ENCODE measurements around the gene CD7.

The CD7 gene

GRCh38 chr17:82287868-82288801 is 29.3 kb downstream of the CD7 start (continued):
- TF ChIP-seq, protein P1, sequence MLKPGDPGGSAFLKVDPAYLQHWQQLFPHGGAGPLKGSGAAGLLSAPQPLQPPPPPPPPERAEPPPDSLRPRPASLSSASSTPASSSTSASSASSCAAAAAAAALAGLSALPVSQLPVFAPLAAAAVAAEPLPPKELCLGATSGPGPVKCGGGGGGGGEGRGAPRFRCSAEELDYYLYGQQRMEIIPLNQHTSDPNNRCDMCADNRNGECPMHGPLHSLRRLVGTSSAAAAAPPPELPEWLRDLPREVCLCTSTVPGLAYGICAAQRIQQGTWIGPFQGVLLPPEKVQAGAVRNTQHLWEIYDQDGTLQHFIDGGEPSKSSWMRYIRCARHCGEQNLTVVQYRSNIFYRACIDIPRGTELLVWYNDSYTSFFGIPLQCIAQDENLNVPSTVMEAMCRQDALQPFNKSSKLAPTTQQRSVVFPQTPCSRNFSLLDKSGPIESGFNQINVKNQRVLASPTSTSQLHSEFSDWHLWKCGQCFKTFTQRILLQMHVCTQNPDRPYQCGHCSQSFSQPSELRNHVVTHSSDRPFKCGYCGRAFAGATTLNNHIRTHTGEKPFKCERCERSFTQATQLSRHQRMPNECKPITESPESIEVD (tag by site-specific recombination; IDR thresholded peaks at IDR 0.05): no peak
- TF ChIP-seq MYNN (tag by site-specific recombination; IDR thresholded peaks at IDR 0.05; ENCODE audit: borderline replicate concordance) (no peak), ZNF580 (tag by site-specific recombination; IDR thresholded peaks at IDR 0.05) (no peak), ZNF311 (tag by site-specific recombination; IDR thresholded peaks at IDR 0.05; ENCODE audit: borderline replicate concordance) (no peak), SCRT1 (tag by site-specific recombination; IDR thresholded peaks at IDR 0.05; ENCODE audit: borderline replicate concordance) (peak; percentile 14; the same call in 1 of the 2 replicates), ZNF600 (tag by site-specific recombination; IDR thresholded peaks at IDR 0.05) (0 out of 2 replicates have a peak, but pooled peaks have one; percentile 16), ZNF658 (tag by site-specific recombination; IDR thresholded peaks at IDR 0.05) (no peak), KLF7 (tag by site-specific recombination; IDR thresholded peaks at IDR 0.05; ENCODE audit: borderline replicate concordance) (no peak), WT1 (tag by site-specific recombination; IDR thresholded peaks at IDR 0.05) (peak; percentile 47; the same call in 1 of the 2 replicates), ZNF747 (tag by site-specific recombination; IDR thresholded peaks at IDR 0.05) (no peak), KLF1 (tag by site-specific recombination; IDR thresholded peaks at IDR 0.05) (peak; percentile 38; the same call in 1 of the 2 replicates), ZFP37 (tag by site-specific recombination; IDR thresholded peaks at IDR 0.05) (0 out of 2 replicates have a peak, but pooled peaks have one; percentile 51), MZF1 (tag by site-specific recombination; IDR thresholded peaks at IDR 0.05; ENCODE audit: borderline replicate concordance) (no peak), ZNF837 (tag by site-specific recombination; IDR thresholded peaks at IDR 0.05) (no peak), ZNF366 (tag by site-specific recombination; conservative IDR thresholded peaks at IDR 0.05) (no peak), KLF16 (tag by site-specific recombination; IDR thresholded peaks at IDR 0.05) (no peak), ZNF639 (tag by site-specific recombination; IDR thresholded peaks at IDR 0.05) (no peak), REST (tag by site-specific recombination; IDR thresholded peaks at IDR 0.05) (no peak)
- TF ChIP-seq, protein P2, sequence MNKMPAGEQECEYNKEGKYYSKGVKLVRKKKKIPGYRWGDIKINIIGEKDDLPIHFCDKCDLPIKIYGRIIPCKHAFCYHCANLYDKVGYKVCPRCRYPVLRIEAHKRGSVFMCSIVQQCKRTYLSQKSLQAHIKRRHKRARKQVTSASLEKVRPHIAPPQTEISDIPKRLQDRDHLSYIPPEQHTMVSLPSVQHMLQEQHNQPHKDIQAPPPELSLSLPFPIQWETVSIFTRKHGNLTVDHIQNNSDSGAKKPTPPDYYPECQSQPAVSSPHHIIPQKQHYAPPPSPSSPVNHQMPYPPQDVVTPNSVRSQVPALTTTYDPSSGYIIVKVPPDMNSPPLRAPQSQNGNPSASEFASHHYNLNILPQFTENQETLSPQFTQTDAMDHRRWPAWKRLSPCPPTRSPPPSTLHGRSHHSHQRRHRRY (tag by site-specific recombination; IDR thresholded peaks at IDR 0.05): no peak
- TF ChIP-seq, protein P3, sequence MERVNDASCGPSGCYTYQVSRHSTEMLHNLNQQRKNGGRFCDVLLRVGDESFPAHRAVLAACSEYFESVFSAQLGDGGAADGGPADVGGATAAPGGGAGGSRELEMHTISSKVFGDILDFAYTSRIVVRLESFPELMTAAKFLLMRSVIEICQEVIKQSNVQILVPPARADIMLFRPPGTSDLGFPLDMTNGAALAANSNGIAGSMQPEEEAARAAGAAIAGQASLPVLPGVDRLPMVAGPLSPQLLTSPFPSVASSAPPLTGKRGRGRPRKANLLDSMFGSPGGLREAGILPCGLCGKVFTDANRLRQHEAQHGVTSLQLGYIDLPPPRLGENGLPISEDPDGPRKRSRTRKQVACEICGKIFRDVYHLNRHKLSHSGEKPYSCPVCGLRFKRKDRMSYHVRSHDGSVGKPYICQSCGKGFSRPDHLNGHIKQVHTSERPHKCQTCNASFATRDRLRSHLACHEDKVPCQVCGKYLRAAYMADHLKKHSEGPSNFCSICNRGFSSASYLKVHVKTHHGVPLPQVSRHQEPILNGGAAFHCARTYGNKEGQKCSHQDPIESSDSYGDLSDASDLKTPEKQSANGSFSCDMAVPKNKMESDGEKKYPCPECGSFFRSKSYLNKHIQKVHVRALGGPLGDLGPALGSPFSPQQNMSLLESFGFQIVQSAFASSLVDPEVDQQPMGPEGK (tag by site-specific recombination; IDR thresholded peaks at IDR 0.05): no peak
- TF ChIP-seq, protein P4, sequence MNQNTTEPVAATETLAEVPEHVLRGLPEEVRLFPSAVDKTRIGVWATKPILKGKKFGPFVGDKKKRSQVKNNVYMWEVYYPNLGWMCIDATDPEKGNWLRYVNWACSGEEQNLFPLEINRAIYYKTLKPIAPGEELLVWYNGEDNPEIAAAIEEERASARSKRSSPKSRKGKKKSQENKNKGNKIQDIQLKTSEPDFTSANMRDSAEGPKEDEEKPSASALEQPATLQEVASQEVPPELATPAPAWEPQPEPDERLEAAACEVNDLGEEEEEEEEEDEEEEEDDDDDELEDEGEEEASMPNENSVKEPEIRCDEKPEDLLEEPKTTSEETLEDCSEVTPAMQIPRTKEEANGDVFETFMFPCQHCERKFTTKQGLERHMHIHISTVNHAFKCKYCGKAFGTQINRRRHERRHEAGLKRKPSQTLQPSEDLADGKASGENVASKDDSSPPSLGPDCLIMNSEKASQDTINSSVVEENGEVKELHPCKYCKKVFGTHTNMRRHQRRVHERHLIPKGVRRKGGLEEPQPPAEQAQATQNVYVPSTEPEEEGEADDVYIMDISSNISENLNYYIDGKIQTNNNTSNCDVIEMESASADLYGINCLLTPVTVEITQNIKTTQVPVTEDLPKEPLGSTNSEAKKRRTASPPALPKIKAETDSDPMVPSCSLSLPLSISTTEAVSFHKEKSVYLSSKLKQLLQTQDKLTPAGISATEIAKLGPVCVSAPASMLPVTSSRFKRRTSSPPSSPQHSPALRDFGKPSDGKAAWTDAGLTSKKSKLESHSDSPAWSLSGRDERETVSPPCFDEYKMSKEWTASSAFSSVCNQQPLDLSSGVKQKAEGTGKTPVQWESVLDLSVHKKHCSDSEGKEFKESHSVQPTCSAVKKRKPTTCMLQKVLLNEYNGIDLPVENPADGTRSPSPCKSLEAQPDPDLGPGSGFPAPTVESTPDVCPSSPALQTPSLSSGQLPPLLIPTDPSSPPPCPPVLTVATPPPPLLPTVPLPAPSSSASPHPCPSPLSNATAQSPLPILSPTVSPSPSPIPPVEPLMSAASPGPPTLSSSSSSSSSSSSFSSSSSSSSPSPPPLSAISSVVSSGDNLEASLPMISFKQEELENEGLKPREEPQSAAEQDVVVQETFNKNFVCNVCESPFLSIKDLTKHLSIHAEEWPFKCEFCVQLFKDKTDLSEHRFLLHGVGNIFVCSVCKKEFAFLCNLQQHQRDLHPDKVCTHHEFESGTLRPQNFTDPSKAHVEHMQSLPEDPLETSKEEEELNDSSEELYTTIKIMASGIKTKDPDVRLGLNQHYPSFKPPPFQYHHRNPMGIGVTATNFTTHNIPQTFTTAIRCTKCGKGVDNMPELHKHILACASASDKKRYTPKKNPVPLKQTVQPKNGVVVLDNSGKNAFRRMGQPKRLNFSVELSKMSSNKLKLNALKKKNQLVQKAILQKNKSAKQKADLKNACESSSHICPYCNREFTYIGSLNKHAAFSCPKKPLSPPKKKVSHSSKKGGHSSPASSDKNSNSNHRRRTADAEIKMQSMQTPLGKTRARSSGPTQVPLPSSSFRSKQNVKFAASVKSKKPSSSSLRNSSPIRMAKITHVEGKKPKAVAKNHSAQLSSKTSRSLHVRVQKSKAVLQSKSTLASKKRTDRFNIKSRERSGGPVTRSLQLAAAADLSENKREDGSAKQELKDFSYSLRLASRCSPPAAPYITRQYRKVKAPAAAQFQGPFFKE (tag by site-specific recombination; IDR thresholded peaks at IDR 0.05; ENCODE audit: borderline replicate concordance): no peak

All from HEK293 (cell line).